Liver (tissue), 9 donors: ENCODE results near the gene ADCY10. TPM values are rescaled to one million over a fixed set of nuclear protein-coding genes. Genes with fewer than 3 reads are reported as not detected.

Source experiments
- DNase-seq: peaks from one replicate; pipeline ENCODE4 v3.0.0-alpha.2; 2017; ENCODE audit warnings: low spot score
- H3K27ac ChIP-seq, 2 donors: one replicate each; pipeline ENCODE4 v1.7.0; 2013; ENCODE audit warnings: inconsistent platforms in 2 of 2, low read length in 2 of 2, control low read depth in 1 of 2, low read depth in 1 of 2, mild to moderate bottlenecking in 1 of 2
- H3K27me3 ChIP-seq, 4 donors: one replicate each; pipeline versions ENCODE4 v1.6.1 to v1.7.0; 2013; ENCODE audit warnings: low read length in 3 of 4, inconsistent platforms in 1 of 4, mild to moderate bottlenecking in 1 of 4, moderate library complexity in 1 of 4; ENCODE audit not compliant: control insufficient read depth in 4 of 4, insufficient read depth in 4 of 4
- H3K36me3 ChIP-seq, 4 donors: one replicate each; pipeline versions ENCODE4 v1.6.1 to v1.7.0; 2013; ENCODE audit warnings: low read length in 3 of 4, mild to moderate bottlenecking in 3 of 4, low read depth in 1 of 4, moderate library complexity in 1 of 4; ENCODE audit not compliant: control insufficient read depth in 4 of 4, insufficient read depth in 3 of 4
- H3K4me1 ChIP-seq, 4 donors: one replicate each; pipeline versions ENCODE4 v1.6.1 to v1.7.0; 2013; ENCODE audit warnings: low read length in 3 of 4, mild to moderate bottlenecking in 3 of 4, moderate library complexity in 1 of 4; ENCODE audit not compliant: control insufficient read depth in 4 of 4, insufficient read depth in 4 of 4
- H3K4me3 ChIP-seq, 3 donors: one replicate each; pipeline versions ENCODE4 v1.6.1 to v1.7.0; 2013; ENCODE audit warnings: low read length in 3 of 3, control low read depth in 1 of 3, low read depth in 1 of 3, mild to moderate bottlenecking in 1 of 3
- H3K9ac ChIP-seq, 2 donors: one replicate each; pipeline ENCODE4 v1.7.0; 2013; ENCODE audit warnings: low read length in 2 of 2, mild to moderate bottlenecking in 2 of 2, moderate library complexity in 2 of 2, control low read depth in 1 of 2, low read depth in 1 of 2
- H3K9me3 ChIP-seq, 4 donors: one replicate each; pipeline versions ENCODE4 v1.6.1 to v1.7.0; 2013; ENCODE audit warnings: low read length in 3 of 4; ENCODE audit not compliant: control insufficient read depth in 4 of 4
- CTCF ChIP-seq: fragments of 150-350 bp; IDR thresholded peaks from 2 replicates; pipeline ENCODE4 v1.5.1; 2017; ENCODE audit warnings: improper control_type of control experiment, low read depth, low read length; ENCODE audit not compliant: missing input control
- EGR1 ChIP-seq, 2 donors: IDR thresholded peaks; 2 replicates each; pipeline ENCODE4 v1.6.1; 2016 to 2018; ENCODE audit warnings: antibody characterized with exemption in 2 of 2, low read depth in 2 of 2
- FOXA1 ChIP-seq: IDR thresholded peaks from 2 replicates; pipeline ENCODE4 v1.6.1; 2016; ENCODE audit warnings: antibody characterized with exemption
- FOXA2 ChIP-seq: IDR thresholded peaks from 2 replicates; pipeline ENCODE4 v1.6.1; 2016; ENCODE audit warnings: antibody characterized with exemption
- GABPA ChIP-seq, 2 donors: IDR thresholded peaks in 1 of 2; conservative IDR thresholded peaks in 1 of 2; 2 replicates each; pipeline ENCODE4 v1.6.1; 2016; ENCODE audit warnings: antibody characterized with exemption in 2 of 2, mild to moderate bottlenecking in 1 of 2, moderate library complexity in 1 of 2
- HNF4G ChIP-seq: IDR thresholded peaks from 2 replicates; pipeline ENCODE4 v1.6.1; 2016; ENCODE audit warnings: antibody characterized with exemption
- JUND ChIP-seq, 2 donors: IDR thresholded peaks; 2 replicates each; pipeline ENCODE4 v1.6.1; 2016; ENCODE audit warnings: antibody characterized with exemption in 2 of 2
- MAX ChIP-seq: IDR thresholded peaks from 2 replicates; pipeline ENCODE4 v1.6.1; 2016; ENCODE audit warnings: antibody characterized with exemption
- NR2F2 ChIP-seq: IDR thresholded peaks from 2 replicates; pipeline ENCODE4 v1.6.1; 2016; ENCODE audit warnings: antibody characterized with exemption
- RAD21 ChIP-seq, 2 donors: IDR thresholded peaks; 2 replicates each; pipeline ENCODE4 v1.6.1; 2016; ENCODE audit warnings: antibody characterized with exemption in 2 of 2, mild to moderate bottlenecking in 2 of 2
- REST ChIP-seq: IDR thresholded peaks from 2 replicates; pipeline ENCODE4 v1.6.1; 2016; ENCODE audit warnings: antibody characterized with exemption, mild to moderate bottlenecking
- RXRA ChIP-seq, 2 donors: IDR thresholded peaks; 2 replicates each; pipeline ENCODE4 v1.6.1; 2017 to 2018; ENCODE audit warnings: antibody characterized with exemption in 2 of 2, mild to moderate bottlenecking in 1 of 2
- SP1 ChIP-seq: IDR thresholded peaks from 2 replicates; pipeline ENCODE4 v1.6.1; 2018; ENCODE audit warnings: antibody characterized with exemption, mild to moderate bottlenecking
- TAF1 ChIP-seq: conservative IDR thresholded peaks from 2 replicates; pipeline ENCODE4 v1.6.1; 2016; ENCODE audit warnings: antibody characterized with exemption, mild to moderate bottlenecking
- YY1 ChIP-seq: IDR thresholded peaks from 2 replicates; pipeline ENCODE4 v1.6.1; 2016; ENCODE audit warnings: antibody characterized with exemption, mild to moderate bottlenecking
- ZBTB33 ChIP-seq: IDR thresholded peaks from 2 replicates; pipeline ENCODE4 v1.6.1; 2016; ENCODE audit warnings: antibody characterized with exemption
- polyA plus RNA-seq, 2 donors: library from polyadenylated mRNA; stranded (reverse) in 1 of 2; unstranded in 1 of 2; fragments of 200-250 nt in 1 of 2; fragments of >200 nt in 1 of 2; fragmentation: Nextera tagmentation in 1 of 2; extraction: Ambion mirVana in 1 of 2; gene quantifications; one replicate each; pipeline versions ENCODE4 v1.2.1 to v1.2.3, GENCODE V29; 2013 to 2015
- total RNA-seq, 2 donors: library from RNA; depleted of rRNA; stranded (reverse); fragments of >200 nt; gene quantifications; one replicate each; pipeline ENCODE4 v1.2.3, GENCODE V29; 2014
- donor health status: healthy.
- donor health status: healthy.
- donor health status: healthy.
- donor health status: healthy.
- donor health status: healthy.

Gene ADCY10
- total and polyA plus RNA-seq, 4 donors: 0.89 to 4.7 (median 2.3) TPM

GRCh38 chr1:167860231-167860923 is 53.6 kb downstream of the ADCY10 start:
- no peaks in the 10 kb centered on the region for H3K9me3 ChIP-seq
- DNase-seq: no peak
- no peak overlapping the region for H3K4me3 ChIP-seq
- peaks cover 0 to 2% (median 0%) of the 10 kb centered on the region in 4 donors for H3K36me3 ChIP-seq
- no peak for TF ChIP-seq RXRA (IDR thresholded peaks at IDR 0.05)
- TF ChIP-seq ZBTB33: no peak
- no peak for TF ChIP-seq MAX
- TF ChIP-seq GABPA (IDR thresholded peaks at IDR 0.05 in 1 of 2, conservative IDR thresholded peaks at IDR 0.05 in 1 of 2): no peak
- no peak for TF ChIP-seq JUND (IDR thresholded peaks at IDR 0.05)
- TF ChIP-seq REST: no peak
- TF ChIP-seq HNF4G: no peak
- TF ChIP-seq SP1: no peak
- no peak for TF ChIP-seq RAD21 (IDR thresholded peaks at IDR 0.05)
- TF ChIP-seq YY1: no peak
- TF ChIP-seq FOXA2: no peak
- TF ChIP-seq TAF1: no peak
- TF ChIP-seq CTCF: no peak
- TF ChIP-seq EGR1 (IDR thresholded peaks at IDR 0.05; ENCODE audit: low read depth in 2 of 2): no peak
- TF ChIP-seq FOXA1: no peak
- TF ChIP-seq NR2F2: no peak
- no peak overlapping the region for H3K9ac ChIP-seq
- H3K27me3 ChIP-seq: no peaks in the 10 kb centered on the region
- no peaks in the 10 kb centered on the region for H3K4me1 ChIP-seq
- H3K27ac ChIP-seq: no peak overlapping the region
